GM19452 (cell line): ENCODE results near the gene GPC5.
"Not testable (repeated sequence)": the region's sequence is repeated elsewhere in the genome, so short reads cannot be mapped to it uniquely, and the experiment has no call there.

ENCODE experiments used
- ATAC-seq: cut with Tn5 transposase; IDR thresholded peaks from one replicate; pipeline ENCODE4 v1.9.1; 2021; ENCODE audit not compliant: unreplicated experiment

The GPC5 gene

DNA sequence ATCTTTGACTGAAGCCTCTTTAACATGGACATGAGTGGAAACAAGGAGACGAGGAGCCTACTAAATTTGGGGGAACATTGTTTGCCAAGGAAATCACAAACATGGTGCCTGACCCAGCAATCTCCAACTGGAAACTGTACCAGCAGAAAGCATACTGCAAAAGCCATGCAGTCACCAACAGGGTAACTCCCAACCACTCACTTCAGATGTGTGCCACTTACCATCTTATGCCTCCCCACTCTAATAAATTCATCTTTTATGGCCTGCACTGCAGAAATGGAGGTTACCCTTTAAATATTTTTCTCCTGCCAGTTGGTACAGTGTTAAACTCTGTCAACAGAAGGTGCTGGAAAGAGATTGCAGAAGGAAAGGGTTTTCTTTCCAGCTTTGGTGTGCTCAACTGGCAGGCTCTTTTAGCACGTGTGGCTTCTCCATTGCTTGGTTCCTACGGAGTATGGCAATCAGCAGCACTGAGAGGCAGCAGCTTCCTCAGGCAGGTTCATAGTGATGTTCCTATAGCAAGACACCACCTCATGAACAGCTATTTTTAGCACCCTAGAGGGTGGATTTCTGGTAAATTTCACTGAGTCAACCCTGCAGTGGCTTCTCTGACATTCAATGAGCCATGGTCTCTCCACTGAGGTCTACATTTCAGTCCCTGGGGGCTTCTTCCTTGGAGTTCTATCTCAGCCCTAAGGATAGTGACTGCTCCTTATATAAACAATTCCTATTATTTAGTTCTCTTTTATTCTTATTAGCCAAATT is 29.6 kb upstream of the GPC5 start:
- no peak for ATAC-seq

DNA sequence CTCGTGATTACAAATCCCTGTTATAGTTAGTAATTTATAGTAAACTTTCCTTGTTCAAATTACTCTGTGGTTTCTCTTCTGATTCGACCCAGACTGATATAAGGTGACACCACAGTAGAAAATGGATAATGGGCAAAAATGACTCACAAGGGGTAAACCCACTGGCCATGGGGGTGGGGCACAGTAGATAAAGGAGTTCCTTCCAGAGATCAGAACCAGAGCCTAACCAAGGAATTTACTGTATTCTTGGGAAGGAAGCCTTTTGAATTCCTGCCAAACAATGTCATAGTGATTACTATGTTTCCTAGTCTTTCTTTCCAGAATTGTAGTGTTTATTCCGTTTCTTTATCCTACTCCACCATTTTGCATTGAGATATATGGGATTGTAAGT is 29.0 kb upstream of the GPC5 start:
- ATAC-seq: peak; percentile 38

DNA sequence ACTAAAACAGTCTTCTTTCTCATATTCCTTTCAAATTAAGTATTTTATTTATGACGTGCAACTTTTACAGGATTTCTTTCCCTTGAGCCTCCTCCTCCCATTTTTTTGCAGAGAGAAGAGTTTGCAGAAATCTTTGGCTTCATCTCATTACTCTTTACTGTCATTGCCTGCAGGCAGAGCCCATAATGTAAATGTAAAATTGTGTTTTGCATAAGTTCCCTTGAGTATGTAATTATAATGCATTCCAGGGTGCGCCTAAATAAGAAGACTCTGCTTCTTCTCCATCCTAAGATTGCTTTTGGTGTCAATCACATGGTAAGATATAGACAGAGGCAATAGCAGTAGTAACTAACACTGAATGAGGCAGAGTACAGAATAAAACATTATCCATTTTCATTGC is 27.9 kb upstream of the GPC5 start:
- ATAC-seq: no peak

DNA sequence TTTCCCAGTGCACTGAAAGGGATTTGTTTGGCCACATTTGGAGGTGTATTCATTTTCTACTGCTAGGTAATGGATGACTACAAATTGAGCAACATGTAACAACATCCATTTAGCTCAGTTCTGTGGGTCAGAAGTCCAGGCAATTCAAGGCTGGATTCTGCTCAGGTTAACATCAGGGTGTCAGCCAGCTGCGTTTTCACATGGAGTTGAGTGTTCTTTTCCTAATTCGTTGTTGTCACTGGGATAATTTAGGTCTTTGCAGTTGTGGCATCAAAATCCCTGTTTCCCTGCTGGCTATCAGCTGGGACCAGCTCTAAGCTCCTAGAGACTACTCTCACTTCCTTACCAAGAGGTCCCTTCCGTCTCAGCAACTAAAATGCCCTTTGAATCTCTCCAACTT is 25.5 kb upstream of the GPC5 start:
- no peak for ATAC-seq

DNA sequence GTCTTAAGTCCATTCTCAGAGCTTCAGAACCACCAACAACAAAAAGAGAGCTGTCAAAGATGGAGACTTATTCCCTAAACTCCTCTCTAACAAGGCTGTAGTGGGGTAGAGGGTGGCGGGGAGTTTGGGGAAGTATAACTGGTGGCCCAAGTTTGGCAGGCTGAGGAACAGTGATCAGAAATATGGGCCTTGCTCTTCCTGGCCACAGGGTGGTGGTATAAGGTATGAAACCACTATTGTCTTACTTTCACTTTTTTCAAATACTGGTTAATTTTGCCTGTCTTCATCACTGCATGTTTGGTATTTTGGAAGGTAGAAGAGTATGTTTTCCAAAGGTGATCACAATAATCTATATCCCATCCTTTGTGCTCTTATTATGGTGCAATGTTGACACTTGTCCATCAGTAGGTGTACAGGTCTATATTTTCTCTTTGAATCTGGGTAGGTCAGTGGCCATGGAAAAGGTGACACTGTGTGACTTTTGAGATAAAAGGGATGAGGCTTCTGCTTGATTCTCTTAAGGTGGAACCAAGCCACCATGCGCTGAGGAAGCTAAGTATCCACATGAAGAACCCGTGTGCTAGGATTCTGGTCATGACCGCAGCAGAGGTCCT is 23.2 kb upstream of the GPC5 start:
- peak; percentile 92 for ATAC-seq

DNA sequence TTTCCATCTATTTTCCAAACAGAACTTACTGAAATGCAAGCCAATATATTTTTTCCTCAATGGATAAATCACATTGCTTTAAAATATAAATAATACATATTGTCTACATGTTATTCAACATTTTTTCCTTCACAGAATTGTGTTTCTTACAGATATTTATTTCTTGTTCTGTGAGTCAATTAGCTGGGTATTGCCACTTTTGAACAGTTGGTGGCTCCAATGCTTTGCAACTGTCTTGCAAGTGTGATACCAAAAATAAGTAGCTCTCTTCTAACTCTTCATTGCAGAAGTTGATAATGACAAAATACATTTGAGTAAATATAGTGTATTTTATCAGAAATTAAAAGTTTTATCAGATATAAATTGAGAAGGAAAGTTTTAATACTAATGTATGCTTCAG is 17.1 kb upstream of the GPC5 start:
- ATAC-seq: no peak

DNA sequence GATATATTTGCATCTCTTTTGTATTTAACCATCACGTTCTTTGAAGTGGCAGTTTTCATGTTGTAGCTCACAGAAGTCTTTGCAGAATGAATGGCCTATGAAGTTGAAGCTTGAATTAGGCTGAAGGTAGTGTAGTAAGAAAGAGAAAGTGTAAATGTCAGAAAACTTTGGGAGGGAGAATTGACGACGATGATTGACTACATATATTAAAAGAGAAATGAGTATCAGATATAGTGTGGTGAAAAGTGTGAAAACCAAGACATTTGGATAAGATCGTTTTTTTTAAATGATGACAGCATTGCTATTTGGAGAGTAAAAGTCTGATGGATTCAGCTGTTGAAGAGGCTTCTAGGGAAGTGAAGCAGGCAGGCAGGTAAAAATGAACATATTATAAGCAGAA is 14.6 kb upstream of the GPC5 start:
- no peak for ATAC-seq

DNA sequence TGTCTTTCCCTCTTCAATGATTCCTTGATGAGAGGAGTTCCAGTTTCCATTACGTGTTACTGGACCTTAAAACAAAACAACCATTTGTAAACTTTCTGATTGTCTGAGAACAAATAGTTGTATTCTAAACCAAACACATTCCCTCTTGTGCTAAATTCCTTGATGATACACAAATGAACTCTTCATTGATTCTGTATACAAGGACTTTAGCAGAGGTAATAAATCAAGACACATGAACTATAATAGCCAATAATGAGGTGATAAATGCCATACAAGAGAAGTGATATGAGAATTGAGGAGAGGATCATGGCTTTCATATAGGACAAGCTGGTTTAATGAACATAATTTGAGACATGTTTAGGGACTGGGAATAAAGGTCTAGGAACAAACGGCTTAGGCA is 13.5 kb upstream of the GPC5 start:
- no peak for ATAC-seq

DNA sequence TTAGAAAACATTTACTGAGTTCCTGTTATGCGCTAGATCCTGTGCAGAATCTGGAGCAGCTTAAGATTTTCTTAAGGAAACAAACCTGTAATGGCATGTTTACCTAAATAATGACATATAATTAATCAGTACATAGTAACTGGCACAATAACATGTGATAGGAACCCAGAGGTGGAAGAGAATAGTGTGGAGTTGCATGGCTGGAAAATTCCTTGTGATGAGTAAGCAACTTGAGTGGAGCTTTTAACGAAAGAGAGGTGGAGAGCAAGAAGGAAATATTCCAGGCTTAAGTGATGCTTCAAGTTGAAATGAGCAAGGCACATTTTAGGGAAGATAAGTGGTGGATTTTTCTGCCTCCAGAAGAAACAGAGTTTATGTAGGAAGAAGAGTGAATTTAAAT is 9.2 kb upstream of the GPC5 start:
- ATAC-seq: no peak

DNA sequence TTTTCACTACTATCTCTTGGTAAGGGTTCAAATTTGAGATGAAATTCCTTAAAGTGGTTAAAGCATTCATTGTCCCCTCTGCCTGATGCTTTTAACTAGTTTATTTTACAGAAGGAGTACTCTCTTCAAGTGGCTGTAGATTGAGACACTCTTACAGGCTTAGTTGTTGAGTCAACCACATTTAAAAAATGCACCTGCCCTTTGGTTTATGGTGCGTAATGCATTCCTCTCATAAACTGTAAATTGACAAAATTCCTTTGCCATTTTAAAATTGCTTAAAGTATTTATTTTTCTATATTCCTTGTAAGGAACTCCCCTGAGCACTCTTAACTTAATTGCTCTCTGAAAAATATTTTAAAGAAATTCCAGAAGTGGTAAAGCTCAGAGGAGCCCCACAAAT is 826 bp upstream of the GPC5 start:
- no peak for ATAC-seq

DNA sequence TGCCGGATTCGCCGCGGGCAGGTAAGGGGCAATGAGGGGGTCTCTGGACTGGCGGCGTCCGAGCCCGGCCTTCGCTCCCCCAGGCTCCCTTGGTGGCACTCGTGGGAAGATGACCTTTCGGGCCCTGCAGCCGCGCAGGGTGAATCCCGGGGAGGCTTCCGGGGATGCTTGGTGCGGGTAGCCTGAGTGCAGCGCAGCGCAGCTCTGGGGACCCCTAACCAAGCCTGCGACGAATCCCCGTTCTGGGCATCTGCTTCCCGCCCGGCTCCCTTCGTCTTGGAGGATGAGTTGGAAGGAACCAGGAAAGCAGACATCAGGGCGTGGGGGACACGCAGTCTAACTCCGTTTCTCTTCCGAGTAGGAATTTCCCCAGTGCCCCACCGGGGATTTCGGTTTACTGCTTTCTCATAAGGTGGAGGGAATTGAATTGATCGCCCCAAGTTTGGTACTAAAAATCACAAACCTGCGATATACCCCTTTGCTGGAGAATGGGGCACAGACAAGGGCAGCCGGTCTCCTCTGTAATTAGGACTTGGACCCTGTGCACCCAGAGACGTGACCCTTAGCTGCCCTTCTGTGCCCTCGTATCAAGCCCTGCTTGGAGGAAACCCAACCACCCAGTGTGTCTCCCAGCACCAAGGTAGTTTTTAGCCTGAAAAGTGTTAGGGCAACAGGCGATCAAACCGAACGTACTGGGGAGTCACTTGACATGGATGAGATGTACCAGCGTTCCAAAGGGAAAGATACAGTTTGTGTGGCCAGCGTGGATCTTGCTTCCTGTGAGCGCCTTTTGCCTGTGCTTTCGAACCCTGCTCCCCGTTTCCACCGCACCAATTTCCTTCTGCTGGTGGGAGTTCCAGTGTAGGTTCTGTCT is 1.0 kb downstream of the GPC5 start:
- no peak for ATAC-seq

DNA sequence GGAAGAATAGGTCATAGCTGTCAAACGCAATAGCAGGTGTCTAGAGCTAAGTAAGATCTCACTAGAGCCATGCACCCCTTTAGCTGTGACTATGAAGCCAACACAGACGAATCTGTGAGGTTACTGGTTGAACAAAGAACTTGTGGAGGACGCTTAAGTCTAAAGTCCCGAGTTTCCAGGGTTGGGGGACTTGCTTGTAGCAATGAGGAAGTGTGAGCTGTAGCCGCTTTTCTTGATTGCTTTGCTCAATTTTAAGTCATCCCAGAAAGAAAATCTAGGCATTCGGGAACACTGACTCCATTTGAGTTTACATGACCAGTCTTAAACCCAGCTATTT is 1.6 kb downstream of the GPC5 start:
- no peak for ATAC-seq

DNA sequence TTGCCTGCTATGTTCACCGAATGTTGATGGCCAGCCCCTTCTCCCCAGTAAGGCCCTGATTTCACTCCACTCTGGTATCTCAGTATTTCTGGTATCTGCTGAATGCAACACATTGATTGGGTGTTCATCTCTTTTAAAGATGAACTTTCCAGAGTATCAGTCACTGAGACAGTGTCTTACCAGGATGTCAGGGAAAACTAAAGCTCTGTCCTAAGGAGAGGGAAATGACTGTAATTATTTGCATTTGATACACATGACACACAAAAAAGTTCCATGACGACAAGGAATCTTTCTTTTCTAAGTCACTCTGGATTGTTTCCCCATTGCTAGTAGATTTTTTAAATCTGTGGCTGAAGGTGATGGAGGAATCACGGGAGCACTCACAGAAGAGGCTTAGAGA is 2.2 kb downstream of the GPC5 start:
- no peak for ATAC-seq

DNA sequence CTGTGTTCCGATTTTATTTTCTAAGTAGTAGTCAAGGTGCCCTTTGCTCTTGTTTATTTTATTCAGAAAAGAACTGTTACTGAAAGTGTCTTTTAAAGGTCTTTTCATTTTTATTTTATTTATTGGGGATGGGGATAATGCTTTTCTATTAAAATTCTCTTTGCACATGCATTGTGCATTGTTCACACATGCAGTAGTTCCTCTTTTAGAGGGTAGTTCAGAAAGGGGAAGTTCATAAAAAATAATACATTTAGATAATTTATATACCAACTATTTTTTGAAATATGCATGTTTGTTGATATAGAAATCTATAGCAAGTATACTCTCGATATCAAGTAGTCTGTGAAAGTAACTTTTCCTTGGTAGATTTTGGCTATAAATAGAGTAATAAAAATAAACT is 3.5 kb downstream of the GPC5 start:
- no peak for ATAC-seq

DNA sequence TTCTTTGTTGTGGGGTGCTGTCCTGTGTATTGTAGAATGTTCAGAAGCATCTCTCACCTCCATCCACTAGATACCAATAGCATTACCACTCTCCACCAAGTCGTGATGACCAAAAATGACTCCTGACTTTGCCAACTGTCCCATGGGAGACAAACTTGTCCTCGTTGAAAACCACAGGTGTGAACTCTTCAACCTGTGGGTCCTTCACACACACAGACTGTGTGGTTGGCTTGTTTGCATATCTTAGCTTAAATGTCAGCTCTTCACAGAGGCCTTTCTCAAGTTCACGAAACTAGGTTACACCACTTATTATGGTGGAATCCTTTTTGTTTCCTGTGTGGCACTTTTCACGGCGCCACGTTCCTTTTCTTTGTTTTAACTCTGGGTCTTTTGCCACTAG is 6.8 kb downstream of the GPC5 start:
- ATAC-seq: peak; percentile 84

DNA sequence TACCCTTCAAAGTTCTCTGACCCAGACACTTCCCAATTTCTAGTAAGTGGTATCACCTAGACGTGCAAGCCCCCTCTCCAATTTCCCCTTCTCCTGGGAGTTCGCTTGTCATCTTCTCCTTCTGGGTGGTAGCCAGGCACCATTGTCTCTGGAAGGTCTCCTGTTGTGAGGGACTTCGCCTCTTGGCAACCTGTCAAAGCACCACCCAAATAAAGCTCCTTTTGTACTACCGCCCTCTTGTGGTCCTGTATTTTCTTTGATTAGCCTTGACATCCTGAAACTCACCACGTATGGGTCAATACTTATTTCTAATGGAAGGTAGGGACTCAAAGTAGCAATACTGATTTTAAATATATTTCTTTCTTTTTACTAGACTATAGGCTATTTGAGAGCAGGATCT is 8.2 kb downstream of the GPC5 start:
- ATAC-seq: no peak

DNA sequence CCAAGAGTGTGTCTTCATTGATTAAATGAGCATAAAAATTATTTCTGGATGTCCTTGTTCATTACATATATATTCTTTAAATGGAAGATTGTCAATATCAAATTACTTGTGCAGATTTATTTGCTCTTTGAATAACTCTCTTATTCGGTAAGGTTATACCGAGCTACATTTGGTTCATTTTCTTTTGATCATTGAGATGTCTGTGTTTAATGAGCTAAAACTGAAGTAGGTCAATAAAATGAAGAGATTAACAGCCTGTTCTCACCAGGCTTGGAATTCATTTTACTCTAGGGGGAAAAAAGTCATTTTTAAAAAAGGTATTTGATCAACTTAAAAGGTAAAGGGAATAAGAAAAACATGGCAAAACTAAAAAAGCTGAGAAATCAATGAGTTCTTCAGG is 10.6 kb downstream of the GPC5 start:
- ATAC-seq: no peak

DNA sequence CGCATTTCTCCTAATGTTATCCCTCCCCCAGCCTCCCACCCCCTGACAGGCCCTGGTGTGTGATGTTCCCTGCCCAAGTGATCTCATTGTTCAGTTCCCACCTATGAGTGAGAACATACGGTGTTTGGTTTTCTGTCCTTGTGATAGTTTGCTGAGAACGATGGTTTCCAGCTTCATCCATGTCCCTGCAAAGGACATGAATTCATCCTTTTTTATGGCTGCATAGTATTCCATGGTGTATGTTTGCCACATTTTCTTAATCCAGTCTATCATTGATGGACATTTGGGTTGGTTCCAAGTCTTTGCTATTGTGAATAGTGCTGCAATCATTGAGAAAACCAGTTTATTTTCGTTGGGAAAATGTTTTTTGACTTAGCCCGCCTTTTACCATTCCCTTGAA is 18.2 kb downstream of the GPC5 start:
- not testable (repeated sequence) for ATAC-seq

DNA sequence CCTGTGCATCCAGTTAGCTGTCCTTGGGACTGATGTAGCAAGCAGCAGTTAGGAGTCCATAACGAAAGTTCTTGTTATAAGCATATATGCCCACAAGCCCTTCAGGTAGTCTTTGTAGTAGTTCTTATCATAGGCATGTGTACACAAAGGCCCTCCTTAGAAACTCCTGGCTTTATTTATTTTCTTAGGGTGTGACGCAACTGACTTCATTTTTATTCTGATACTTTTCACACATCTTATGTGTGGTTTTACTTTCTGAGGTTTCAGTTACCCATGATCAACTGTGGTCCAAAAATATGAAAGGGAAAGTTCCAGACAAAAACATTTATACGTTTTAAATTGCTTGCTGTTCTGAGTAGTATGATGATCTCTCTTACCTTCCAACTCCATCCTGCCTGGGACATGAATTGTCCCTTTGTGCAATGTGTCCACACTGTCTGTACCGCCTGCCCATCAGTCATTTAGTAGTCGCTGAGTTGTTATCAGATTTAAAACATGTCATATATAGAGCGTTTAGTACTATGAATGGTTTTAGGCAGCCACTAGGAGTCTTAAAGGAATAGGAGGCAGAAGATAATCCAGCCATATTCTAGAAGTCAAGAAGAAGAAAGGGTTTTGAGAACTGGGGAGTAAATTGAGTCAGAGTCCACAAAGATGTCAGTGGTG is 19.4 kb downstream of the GPC5 start:
- no peak for ATAC-seq

DNA sequence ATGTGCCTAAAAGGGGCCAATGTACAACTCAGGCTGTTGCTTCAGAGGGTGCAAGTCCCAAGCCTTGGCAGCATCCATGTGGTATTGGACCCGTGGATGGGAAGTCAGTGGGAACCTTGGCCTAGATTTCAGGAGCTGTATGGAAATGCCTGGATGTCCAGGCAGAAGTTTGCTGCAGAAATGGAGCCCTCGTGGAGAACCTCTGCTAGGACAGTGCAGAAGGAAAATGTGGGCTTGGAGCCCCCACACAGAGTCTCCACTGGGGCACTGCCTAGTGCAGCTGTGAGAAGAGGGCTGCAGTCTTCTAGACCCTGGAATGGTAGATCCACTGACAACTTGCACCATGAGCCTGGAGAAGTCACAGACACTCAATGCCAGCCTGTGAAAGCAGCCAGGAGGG is 28.5 kb downstream of the GPC5 start:
- no peak for ATAC-seq

DNA sequence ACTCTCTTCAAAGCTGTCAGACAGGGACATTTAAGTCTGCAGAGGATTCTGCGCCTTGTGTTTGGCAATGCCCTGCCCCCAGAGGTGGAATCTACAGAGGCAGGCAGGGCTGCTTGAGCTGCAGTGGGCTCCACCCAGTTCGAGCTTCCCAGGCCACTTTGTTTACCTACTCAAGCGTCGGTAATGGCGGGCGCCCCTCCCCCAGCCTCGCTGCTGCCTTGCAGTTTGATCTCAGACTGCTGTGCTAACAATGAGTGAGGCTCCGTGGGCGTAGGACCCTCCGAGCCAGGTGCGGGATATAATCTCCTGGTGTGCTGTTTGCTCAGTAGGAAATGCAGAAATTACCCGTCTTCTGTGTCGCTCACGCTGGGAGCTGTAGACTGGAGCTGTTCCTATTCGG is 40.3 kb downstream of the GPC5 start:
- ATAC-seq: not testable (repeated sequence)

DNA sequence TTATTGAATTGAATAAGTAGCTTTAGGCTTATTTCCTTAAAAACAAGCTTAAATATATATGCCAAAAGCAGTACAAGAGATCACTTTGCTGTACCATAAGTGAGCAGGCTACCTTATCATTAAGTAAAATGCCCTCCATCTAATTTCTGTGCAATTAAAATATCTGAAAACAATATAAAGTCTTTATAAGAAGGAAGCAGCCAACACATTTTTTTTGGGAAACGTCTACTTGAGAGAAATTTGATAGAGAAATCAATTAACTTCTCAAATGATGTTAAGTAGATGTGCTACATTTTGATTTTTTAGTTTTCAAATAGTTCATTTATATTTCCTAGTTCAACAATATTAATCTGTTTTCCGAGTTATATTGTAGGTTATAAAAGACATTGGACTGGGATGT is 52.5 kb downstream of the GPC5 start:
- no peak for ATAC-seq
